ENCODE data around the gene CDADC1. TPM values are rescaled to one million over a fixed set of nuclear protein-coding genes. Genes with fewer than 3 reads are reported as not detected.
A peak's percentile ranks its signal among the peaks of the same experiment; 100 is the strongest.

The CDADC1 gene
- total RNA-seq, 2 donors from 2014 or later = 2.0 to 6.1 TPM

- DNase-seq (ENCODE audit: low spot score) = no peak
Measured at GRCh38 chr13:49245101-49245500, 2.6 kb upstream of the CDADC1 start.

GRCh38 chr13:49246850-49247642 lies 679 bp upstream of the CDADC1 start:
- Histone ChIP-seq H3K9me3 (no peaks in the 10 kb centered on the region), H3K27me3 (replicated peaks; ENCODE audit: insufficient read depth) (no peaks in the 10 kb centered on the region), H3K4me1 (replicated peaks) (no peaks in the 10 kb centered on the region), H3K36me3 (no peaks in the 10 kb centered on the region), H3K4me3 (peak overlapping the region; percentile 64 to 67), H3K27ac (peak overlapping the region; percentile 82 to 85)
- WGBS = 25% methylated on average over 4 of the region's 4 CpGs
- TF ChIP-seq POLR2AphosphoS5 (IDR thresholded peaks at IDR 0.05) (no peak), POLR2A (IDR thresholded peaks at IDR 0.05) (no peak)
- TF ChIP-seq, protein P1, sequence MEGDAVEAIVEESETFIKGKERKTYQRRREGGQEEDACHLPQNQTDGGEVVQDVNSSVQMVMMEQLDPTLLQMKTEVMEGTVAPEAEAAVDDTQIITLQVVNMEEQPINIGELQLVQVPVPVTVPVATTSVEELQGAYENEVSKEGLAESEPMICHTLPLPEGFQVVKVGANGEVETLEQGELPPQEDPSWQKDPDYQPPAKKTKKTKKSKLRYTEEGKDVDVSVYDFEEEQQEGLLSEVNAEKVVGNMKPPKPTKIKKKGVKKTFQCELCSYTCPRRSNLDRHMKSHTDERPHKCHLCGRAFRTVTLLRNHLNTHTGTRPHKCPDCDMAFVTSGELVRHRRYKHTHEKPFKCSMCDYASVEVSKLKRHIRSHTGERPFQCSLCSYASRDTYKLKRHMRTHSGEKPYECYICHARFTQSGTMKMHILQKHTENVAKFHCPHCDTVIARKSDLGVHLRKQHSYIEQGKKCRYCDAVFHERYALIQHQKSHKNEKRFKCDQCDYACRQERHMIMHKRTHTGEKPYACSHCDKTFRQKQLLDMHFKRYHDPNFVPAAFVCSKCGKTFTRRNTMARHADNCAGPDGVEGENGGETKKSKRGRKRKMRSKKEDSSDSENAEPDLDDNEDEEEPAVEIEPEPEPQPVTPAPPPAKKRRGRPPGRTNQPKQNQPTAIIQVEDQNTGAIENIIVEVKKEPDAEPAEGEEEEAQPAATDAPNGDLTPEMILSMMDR (IDR thresholded peaks at IDR 0.05) = no peak
- intact Hi-C loops (cut with DNase I) = loop anchor here (5.0 kb wide), 1 partner anchor 270 kb away; the partner anchor contains the start of gene FNDC3A
- DNase-seq (ENCODE audit: low spot score) = no peak

More at GRCh38 chr13:49245101-49245500, 2.6 kb upstream of the CDADC1 start:
- H3K9me3 ChIP-seq = no peaks in the 10 kb centered on the region
- H3K4me3 ChIP-seq = no peak overlapping the region
- H3K36me3 ChIP-seq = no peaks in the 10 kb centered on the region
- no peaks in the 10 kb centered on the region for H3K27me3 ChIP-seq (replicated peaks; ENCODE audit: insufficient read depth)
- no peaks in the 10 kb centered on the region for H3K4me1 ChIP-seq (replicated peaks)
- intact Hi-C loops (cut with DNase I) = loop anchor here (5.0 kb wide), 1 partner anchor 268 kb away; the partner anchor contains the start of gene FNDC3A
- no peak overlapping the region for H3K27ac ChIP-seq
- TF ChIP-seq POLR2AphosphoS5 (IDR thresholded peaks at IDR 0.05) = no peak
- no peak for TF ChIP-seq POLR2A (IDR thresholded peaks at IDR 0.05)
- TF ChIP-seq, protein P1 (IDR thresholded peaks at IDR 0.05) = no peak

DNA sequence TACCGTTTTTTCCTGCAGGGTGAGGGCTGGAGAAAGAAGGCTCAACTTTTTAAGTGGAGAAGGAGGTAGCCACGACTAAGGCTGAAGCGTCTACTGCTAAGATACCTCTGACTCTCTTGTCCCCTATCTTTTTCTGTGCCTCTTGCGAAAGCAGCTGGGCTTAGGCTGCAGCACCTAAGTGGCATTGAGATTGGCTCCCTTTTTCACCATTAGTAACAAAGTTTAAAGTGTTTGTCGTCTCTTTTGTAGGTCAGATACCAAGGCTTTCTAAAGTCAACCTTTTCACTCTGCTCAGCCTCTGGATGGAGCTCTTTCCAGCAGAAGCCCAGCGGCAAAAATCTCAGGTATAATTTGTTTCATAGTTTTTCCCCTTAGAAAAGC lies 887 bp downstream of the CDADC1 start:
- Histone ChIP-seq H3K36me3 (no peaks in the 10 kb centered on the region), H3K9me3 (no peaks in the 10 kb centered on the region), H3K4me1 (replicated peaks) (no peaks in the 10 kb centered on the region), H3K4me3 (peak overlapping the region; percentile 64 to 67), H3K27me3 (replicated peaks; ENCODE audit: insufficient read depth) (no peaks in the 10 kb centered on the region), H3K27ac (peak overlapping the region; percentile 82 to 85)
- intact Hi-C loops (cut with DNase I) = loop anchor here (5.0 kb wide), 1 partner anchor 271 kb away; the partner anchor contains the start of gene FNDC3A
- no peak for DNase-seq (ENCODE audit: low spot score)
- 6% methylated on average over 6 of the region's 6 CpGs for WGBS
- no peak for TF ChIP-seq POLR2A (IDR thresholded peaks at IDR 0.05)
- no peak for TF ChIP-seq POLR2AphosphoS5 (IDR thresholded peaks at IDR 0.05)
- TF ChIP-seq, protein P1 (IDR thresholded peaks at IDR 0.05) = no peak

DNA sequence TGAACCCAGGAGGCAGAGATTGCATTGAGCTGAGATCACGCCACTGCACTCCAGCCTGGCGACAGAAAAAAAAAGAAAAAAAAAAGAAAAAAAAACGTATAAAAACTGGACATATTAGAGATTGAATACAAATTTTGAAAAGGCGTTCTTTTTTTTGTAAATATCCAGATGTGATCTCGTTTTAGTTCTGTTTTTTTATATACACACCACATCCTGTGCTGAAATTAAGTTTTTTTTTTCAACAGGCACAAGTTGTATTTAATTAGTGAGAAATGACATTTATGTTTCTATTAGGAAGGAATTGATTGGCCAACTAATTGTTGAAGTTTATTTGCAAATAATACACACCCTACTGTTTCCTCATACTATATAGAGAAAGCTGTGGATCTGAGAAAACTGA lies 3.6 kb downstream of the CDADC1 start:
- Histone ChIP-seq H3K27me3 (replicated peaks; ENCODE audit: insufficient read depth) (no peaks in the 10 kb centered on the region), H3K36me3 (no peaks in the 10 kb centered on the region), H3K27ac (no peak overlapping the region), H3K4me1 (replicated peaks) (no peaks in the 10 kb centered on the region), H3K9me3 (no peaks in the 10 kb centered on the region), H3K4me3 (no peak overlapping the region)
- TF ChIP-seq POLR2A (IDR thresholded peaks at IDR 0.05) = no peak
- no peak for TF ChIP-seq POLR2AphosphoS5 (IDR thresholded peaks at IDR 0.05)
- TF ChIP-seq, protein P1 (IDR thresholded peaks at IDR 0.05) = no peak
- intact Hi-C loops (cut with DNase I) = no loop called here
- DNase-seq (ENCODE audit: low spot score) = no peak
- WGBS = 79% methylated on average over 5 of the region's 5 CpGs

GRCh38 chr13:49253310-49253709 lies 5.6 kb downstream of the CDADC1 start:
- WGBS = 100% methylated on average over 1 of the region's 1 CpG
- DNase-seq (ENCODE audit: low spot score) = no peak
- Histone ChIP-seq H3K9me3 (no peaks in the 10 kb centered on the region), H3K27ac (no peak overlapping the region), H3K36me3 (no peaks in the 10 kb centered on the region), H3K4me1 (replicated peaks) (no peaks in the 10 kb centered on the region), H3K27me3 (replicated peaks; ENCODE audit: insufficient read depth) (no peaks in the 10 kb centered on the region), H3K4me3 (no peak overlapping the region)
- TF ChIP-seq, protein P1 (IDR thresholded peaks at IDR 0.05) = no peak
- TF ChIP-seq POLR2A (IDR thresholded peaks at IDR 0.05) (no peak), POLR2AphosphoS5 (IDR thresholded peaks at IDR 0.05) (no peak)
- intact Hi-C loops (cut with DNase I) = no loop called here
